GM21381 (cell line): ENCODE data around the gene SMAD2.

Experiments
- ATAC-seq: cut with Tn5 transposase; IDR thresholded peaks from one replicate; pipeline ENCODE4 v1.9.1; 2021; ENCODE audit warnings: mild to moderate bottlenecking, moderate library complexity; ENCODE audit not compliant: unreplicated experiment

Gene SMAD2

DNA sequence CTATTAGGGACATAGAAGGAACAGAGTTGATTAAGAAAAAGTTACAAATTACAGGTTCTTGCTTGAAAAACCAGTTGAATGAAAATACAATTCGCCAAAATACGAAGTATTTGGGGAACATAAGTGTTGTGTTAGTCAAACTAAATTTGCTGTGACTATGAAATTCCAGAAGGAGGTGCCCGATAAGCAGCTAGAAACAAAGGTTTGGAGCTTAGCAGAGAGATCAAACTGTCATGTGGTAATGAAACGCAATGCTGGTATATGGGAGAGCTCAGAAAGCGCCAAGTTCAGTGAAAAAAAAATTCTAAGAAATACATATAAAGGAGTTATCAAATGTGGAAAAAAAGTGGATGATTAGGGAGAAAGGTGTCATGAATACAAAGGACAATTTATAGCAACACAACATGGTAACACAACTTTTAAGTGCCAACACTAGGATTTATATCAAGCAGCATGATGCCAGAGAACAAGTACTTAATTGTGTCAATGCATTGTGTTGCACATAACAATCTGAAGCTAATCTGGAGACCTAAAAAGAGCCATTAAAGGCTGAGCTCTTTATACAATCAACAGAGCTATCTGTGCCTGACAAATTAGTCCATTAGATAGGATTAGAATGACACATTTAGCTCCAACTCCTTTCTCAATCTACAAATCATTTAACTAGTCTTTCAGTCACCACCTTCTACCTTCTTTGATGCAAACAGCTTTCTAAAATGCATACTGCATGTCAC is 31.2 kb downstream of the SMAD2 start:
- ATAC-seq = no peak

DNA sequence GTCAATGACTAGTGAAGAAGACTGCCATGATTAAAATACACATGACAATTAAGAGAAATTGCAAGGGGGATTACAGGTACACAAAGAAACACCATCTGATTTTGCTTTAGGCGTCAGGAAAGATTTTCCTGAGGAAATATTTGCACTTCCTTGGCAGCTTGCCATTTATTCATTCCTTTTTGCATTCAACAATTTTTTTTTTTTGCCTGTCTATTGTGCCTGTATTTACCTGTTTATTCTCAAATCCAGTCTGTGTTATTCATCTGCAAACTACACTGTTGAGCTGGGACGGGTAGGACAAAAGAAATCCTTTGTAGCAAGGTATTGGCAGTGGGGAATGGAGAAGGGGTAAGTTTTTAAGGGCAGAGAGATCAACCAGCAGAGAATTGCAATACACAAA is 31.8 kb downstream of the SMAD2 start:
- ATAC-seq = no peak

DNA sequence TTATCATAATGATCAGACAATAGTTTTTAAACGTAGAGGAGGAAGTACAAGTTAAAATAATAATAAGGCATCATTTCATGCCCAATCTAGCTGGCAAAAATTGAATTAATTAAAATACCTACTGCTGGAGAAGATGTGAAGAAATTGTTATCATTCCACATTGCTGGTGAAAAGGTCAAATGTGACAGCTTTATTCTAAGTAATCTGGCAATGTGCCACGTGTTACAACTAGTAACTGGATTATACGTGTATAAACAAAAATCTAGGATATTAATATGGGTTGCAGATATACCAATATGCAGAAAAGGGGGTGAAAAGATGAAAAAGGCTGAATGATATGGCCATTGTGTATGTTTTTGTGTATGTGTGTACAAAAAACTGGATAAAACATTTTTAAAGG is 32.4 kb downstream of the SMAD2 start:
- no peak for ATAC-seq

DNA sequence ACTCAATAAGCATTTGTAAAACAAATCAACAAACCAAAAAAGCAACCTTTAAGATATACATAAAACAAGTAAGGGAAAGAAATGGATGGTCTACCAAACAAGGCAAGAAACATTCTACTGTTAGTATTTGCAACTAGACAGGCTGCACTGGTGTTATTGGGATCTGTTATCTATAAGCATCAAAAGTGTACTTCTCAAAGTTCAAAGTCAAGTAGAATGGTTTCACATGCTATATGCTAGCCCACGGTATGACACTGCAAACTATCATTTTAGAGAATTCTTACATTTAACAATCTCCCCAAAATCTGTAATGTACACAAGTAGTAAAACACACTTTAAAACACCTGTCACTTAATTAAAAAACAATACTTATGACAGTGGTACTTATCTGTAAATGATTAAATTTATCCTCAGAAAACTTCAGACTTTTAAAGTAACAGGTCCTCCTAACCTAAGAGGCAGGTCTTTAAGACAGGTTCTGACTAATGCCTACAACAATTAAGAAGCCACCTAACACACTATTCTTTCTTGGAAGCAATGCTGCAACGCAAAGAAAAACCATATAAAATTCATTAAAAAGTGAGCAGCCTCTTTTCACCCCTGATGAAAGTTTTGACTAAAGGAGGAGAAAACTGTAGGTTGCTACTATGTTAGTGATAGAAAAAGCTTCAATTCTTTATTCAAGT is 34.8 kb downstream of the SMAD2 start:
- ATAC-seq = no peak

DNA sequence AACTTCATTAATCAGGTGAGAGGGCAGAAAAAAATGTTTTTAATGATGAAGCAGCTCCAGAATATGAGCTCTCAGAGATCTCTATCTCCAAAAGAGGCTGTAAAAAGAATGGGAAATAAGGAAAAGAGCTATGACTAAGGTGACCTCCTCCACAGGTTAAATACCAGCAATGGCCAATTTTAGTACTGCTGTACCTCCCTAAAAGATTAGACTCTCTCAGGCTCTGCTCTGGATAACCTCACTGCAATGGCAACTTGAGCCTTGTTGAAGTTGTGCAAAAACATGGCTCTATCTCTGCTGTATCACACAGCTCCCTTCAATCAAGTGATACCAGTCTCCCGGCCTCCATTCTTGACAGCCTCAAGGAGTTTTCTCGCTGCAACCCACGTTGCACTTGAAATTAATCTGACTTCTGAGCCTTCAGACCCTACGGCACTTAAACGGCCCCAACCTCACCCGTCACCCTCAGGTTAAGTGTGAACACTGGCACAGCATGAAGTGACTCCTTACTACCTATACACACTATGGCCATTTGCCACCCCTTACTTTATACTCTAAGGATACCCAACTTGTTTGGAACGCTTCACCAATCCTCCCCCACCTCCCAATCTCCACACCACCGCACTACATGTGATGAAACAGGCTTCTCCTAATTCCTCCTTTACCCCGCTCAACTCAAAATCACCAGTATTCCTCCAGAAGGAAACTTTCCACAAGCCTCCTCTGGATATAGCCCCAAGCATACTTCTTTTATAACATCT is 36.3 kb downstream of the SMAD2 start:
- no peak for ATAC-seq

DNA sequence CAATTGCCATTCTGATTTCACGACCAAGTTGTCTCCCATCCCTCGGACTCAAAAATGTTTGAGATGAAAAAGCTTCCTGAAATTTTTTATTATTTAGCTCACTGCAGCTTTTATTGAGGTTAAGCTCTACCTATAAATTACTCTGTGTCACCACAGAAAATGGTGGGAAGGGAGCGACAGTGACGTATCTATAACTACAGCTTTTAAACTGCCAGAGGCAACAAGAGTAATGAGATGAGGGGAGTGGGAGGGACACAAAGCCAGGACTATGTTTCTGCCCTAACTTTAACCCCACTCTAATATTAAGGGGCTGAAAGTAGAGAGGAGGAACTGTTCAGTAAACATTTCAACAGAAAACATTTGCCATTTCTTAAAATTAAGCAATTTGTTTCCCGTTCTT is 37.4 kb downstream of the SMAD2 start:
- no peak for ATAC-seq

DNA sequence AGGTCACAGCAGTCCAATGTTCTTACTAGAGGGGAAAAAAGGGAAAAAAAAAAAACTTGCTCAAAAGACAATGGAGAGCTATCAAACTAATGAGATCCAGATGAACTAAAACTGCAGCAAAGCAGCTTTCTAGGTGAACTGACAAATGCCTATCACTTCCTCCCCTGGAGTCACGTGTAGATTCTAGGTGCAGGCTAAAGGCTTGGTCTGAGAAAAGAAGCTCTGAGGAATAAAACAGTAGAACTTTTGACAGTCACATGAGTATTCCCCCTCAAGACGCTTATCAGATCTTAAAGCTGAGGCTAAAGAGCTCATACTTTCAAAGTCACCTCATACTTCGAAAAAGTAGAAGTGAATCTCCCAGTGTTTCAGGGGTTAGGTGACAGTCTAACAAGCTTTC is 42.3 kb downstream of the SMAD2 start:
- no peak for ATAC-seq

DNA sequence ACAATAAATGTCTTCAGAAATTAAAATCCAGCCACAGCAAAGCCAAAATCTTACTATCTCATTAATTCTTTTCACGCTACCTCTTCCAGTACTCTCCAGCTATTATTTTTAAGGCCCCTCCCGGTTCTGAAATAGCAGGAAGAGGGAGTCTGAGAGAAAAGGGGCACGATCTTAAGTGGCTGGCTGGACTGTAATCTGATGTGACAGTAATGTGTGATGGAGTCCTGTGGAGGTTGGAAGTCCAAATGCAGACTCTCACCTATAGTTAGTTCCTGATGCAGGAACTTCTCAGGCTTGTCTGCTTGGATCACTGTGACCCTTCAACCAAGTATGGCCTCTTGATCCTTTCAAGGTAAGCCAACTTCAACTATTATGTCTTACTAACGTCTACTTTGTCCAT is 43.2 kb downstream of the SMAD2 start:
- no peak for ATAC-seq

DNA sequence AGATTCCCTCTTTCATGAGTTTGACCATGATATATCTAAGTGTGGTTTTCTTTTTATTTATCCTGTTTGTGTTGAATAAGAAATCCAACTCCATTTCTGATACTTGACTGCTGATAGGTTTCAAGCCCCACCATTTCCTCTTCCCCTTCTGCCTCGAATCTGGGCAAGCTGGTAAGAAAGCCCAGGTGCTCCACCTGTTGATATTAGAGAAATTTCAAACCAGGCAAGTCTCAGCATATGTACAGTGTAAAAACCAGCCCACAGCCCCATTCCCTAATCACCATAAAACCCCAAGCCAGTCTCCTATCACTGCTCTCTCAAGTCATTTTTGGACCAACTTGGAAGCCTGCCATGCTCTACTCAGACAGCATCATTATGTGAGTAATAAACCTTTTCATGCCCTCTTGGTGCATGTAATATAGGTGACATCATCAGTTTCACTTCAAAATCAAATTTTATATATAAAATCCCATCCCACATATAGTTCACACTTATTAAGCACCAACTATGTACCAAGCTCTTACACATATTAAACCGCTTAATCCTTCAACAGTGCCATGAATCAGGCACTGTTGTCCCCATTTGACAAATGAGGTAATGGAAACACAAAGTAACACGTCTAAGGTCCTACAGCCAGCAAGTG is 46.6 kb downstream of the SMAD2 start:
- ATAC-seq = no peak

DNA sequence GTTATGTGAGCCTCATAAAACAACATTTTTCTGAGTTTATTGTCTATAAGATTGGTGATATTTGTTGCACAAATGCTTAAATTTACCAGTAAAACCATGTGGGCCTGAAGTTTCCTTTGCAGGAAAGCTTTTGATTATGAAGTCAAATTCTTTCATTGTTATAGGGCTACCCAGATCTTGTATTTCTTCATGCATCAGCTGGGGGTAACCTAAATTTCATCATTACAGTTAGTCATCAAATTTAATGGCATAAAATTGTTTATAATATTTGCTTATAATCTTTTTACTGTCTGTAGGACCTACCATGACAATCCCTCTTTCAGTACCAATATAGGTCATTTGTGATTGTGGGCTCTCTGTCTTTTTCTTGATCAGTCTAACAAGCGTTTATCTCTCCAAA is 47.8 kb downstream of the SMAD2 start:
- ATAC-seq = no peak

DNA sequence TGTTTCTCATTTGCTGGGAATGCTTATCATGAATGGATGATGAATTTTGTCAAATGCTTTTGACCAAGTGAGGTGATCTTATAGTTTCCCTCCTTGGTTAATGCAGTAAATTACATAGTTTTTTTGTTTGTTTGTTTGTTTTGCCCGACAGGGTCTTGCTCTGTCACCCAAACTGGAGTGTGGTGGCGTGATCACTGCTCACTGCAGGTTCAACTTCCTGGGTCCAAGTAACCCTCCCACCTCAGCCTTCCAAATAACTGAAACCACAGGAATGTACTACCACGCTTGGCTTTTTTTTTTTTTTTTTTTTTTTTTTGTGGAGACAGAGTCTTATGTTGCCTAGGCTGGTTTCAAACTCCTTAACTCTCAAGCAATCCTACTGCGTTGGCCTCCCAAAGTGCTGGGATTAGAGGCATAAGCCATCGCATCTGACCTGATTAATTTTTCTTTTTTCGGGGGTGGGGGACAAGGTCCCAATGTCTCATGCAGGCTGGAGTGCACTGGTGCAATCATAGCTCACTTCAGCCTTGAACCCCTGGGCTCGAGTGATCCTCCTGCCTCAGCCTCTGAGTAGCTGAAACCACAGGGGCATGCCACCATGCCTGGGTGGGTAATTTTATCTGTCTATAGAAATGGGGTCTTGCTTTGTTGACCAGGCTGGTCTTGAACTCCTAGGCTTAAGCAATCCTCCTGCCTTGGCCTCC is 48.6 kb downstream of the SMAD2 start:
- ATAC-seq = no peak

DNA sequence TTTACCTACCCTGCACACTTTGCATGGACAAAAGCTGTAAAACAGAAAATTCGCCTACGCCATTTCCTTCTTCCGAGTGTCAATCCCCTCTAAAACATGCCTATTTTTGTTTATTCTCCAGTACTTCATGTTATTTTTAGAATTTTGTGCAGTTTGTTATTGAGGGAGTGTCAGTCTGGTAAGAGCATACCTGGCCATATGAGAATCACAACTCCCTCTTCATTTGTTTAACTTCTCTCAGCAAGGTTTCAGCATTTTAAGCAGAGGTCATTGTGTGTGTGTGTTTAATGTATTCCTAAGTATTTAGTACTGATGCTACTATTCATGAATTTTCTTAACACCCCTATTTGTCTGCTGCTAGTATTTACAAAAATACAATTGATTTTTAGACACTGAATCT is 49.4 kb downstream of the SMAD2 start:
- ATAC-seq = no peak

DNA sequence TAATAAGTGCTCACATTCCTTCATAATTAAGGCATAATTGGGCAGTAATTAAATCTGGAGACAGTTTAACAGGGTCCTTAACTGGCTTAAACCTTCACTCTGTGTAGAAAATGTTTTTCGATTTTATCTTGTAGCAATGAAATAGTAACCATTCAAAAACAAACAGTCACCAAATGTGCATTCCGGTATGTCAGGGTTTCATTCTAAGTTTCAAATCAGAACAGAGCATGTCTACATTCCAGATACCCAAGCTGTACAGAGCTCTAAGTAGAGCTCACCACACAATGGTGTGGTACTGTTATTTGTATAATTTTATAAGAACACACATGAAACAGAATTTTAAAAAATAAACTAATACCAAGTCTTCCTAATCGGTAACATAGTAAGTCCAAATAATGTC is 52.6 kb downstream of the SMAD2 start:
- no peak for ATAC-seq

DNA sequence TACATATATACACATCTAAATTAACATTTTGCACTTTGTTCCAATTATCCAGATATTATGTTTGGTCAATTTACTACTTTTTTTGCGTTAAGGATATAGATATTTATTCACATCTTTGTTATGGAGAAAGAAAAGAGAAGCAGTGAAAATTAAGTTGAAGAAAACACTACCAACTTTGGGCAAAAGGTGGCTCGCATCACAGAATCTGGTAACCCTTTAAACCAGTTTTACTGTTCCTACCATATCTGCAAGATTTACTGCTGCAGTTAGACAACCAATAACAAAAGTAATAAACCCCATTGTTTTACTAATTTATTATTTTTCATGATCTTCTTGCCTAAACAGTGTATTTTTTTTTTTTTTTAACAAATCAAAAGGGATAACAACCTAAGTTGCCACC is 53.6 kb downstream of the SMAD2 start:
- ATAC-seq = no peak

DNA sequence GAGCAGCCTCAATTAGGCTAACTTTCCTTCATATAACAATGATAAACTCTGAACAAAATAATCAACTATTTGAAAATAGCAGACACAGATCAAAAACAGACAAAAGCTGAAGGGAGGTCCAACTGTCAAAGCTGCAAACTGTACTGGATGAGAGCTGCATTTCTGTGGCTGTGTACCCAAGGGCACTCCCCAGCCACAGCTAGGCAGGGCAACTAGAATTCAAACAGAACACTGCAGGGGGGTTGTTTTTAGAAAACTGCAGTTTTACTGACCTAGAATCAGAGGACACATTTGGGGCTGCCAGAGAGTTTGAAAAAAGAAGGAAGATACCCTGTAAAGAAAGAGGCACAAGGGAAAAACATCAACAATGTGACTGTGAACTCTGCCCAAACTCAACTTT is 56.8 kb downstream of the SMAD2 start:
- no peak for ATAC-seq

DNA sequence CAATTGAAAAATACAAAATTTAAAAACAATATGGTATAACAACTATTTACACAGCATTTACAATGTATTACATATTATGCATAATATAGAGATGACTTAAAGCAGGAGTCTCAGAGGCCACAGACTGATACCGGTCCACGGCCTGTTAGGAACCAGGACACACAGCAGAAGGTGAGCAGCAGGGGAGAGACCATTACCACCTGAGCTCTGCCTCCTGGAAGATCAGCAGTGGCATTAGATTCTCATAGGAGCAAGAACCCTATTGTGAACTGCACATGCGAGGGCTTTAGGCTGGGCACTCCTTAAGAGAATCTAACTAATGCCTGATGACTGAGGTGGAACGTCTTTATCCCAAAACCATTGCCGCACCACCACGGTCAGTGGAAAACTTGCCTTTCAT is 58.0 kb downstream of the SMAD2 start:
- ATAC-seq = no peak

DNA sequence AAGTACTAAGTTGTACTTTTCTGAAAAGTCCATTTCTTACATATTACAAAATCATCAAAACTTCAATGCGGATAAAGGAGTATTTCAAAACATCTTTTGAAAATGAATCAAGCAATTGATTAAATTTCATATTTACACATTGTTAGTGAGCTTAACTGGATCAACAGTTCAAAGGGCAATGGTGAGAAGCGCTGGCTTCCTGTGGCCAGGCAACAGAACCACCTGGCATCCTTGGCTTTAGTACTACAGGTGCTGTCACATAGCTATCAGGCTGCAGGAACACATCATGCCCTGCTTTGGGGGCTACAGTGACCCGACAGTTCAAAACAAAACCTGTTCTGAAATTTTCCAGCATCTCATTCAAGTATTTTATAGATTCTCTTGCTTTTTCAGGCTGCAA is 59.2 kb downstream of the SMAD2 start:
- ATAC-seq = no peak

DNA sequence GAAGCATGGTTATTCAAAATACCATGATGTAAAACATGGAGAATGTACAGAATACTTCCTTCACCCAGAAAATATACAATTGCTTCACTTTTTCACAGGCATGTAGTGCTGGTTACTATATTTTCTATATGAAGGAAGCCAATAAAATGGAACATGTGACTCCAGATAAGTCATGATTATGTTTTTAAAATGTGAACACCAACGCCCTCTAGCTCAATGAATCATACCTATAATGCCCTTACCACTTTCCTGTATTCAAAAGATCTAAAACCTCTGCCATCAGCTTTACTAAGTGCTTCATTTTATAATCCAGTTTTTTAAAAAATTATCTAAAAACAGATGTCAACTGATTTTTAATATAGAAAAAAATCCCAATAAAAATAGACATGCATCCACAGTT is 59.9 kb downstream of the SMAD2 start:
- no peak for ATAC-seq

DNA sequence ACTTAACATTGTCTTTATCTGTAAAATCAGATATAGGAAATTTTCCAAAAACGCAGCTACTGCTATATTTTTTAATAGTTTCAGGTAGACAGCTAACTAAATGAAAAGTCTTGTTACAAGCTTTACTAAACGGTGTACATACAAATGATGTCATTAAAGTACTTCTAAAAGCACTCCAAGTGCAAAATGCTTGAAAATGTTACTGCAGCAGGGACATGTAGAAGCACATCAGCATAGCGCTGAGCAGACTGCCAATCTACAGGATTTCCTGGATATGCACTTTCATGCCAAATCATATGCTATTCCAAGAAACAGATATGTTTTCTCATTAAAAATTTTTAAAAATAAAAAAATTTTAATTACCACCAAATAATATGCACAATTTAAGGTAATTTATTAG is 61.7 kb downstream of the SMAD2 start:
- no peak for ATAC-seq

DNA sequence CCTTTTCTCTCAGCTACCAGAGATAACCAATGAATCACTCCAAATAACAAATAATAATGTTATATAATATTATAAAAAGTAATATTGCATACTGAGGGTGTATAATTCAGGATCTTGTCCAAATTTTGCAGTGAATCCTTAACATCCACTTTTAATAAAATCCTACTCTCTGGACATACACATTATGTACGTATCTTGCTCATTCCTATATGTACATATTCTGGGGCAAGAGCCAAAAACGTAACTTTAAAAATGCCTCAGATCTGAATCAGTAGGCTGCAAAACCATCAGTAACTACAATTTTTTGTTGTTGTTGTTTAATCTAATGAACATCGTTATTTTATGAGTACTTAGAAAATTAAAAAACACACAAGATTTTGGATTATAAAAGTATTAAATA is 65.3 kb downstream of the SMAD2 start:
- no peak for ATAC-seq

DNA sequence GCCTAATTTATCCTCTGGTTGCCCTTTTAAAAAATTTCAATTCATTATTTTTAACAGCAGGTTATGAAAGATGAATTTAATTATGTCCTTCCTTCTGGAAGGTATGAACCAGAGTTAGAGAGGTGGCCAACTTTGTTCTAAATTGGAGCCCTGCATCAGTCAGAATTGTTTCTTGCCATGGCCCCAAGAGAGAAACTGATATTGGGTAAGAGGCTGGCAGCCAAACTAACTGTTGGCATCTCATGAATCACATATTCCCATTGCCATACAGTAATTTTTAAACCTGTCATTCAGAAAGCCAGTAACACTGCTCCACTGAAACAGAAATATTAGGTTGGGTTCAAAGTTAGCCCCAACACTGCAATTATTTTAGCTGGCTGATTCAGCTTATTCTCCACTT is 67.4 kb downstream of the SMAD2 start:
- ATAC-seq = no peak
